Measurements from ENCODE around the gene PSMD3. TPM values are rescaled to one million over a fixed set of nuclear protein-coding genes. Genes with fewer than 3 reads are reported as not detected.

The PSMD3 gene
- total RNA-seq, 4 donors from 2014 or later = 72.2 to 121 (median 84.7) TPM

- TF ChIP-seq POLR2A (IDR thresholded peaks at IDR 0.05) (no peak), CTCF (IDR thresholded peaks at IDR 0.05) (peak; percentile 17 to 52 (median 49))
These were observed 58.4 kb downstream of the PSMD3 start for GRCh38 chr17:40038882-40039513.

GRCh38 chr17:40041196-40041595 lies 60.6 kb downstream of the PSMD3 start:
- Histone ChIP-seq H3K36me3 (peaks cover 0 to 34% (median 12%) of the 10 kb centered on the region in 3 donors), H3K4me1 (peaks cover 0 to 25% (median 4%) of the 10 kb centered on the region in 3 donors), H3K9me3 (no peaks in the 10 kb centered on the region), H3K27me3 (no peaks in the 10 kb centered on the region), H3K27ac (no peak overlapping the region), H3K4me3 (no peak overlapping the region)
- DNase-seq = no peak
- intact Hi-C loops (cut with DNase I) = no loop called here
- TF ChIP-seq CTCF (IDR thresholded peaks at IDR 0.05) (no peak), POLR2A (IDR thresholded peaks at IDR 0.05) (no peak)
- WGBS, 2 donors = 85 to 95% methylated on average over 2 of the region's 2 CpGs

More at GRCh38 chr17:40038882-40039513, 58.4 kb downstream of the PSMD3 start:
- Histone ChIP-seq H3K9me3 (no peaks in the 10 kb centered on the region), H3K4me3 (no peak overlapping the region), H3K27ac (peak overlapping the region in 3 of 4 donors; percentile 70 to 79 (median 78)), H3K36me3 (peaks cover 0 to 37% (median 7%) of the 10 kb centered on the region in 3 donors), H3K4me1 (peaks cover 0 to 41% (median 4%) of the 10 kb centered on the region in 3 donors), H3K27me3 (no peaks in the 10 kb centered on the region)
- no peak for DNase-seq
- intact Hi-C loops (cut with DNase I) = no loop called here
- 49 to 54% methylated on average over 7 to 11 of the region's 11 CpGs for WGBS, 2 donors

Small RNA genes within 50 kb of the gene (small RNA-seq; reads per million reads assigned to genes)
- gene SNORD124 = 1,301 to 3,545 (median 1,984) reads per million in 4 donors

Other genes starting within 250 kb of the PSMD3 start
- gene GRB7, start 242.9 kb upstream of the PSMD3 start, total RNA-seq = 10 to 100 TPM; 25.1 to 62.1 (median 55.9) TPM
- 1 to 10 TPM; 2.1 to 9.0 (median 3.8) TPM for gene IKZF3, start 116.5 kb upstream of the PSMD3 start, total RNA-seq
- not detected for gene ZPBP2, start 112.6 kb upstream of the PSMD3 start, total RNA-seq
- gene GSDMB, start 62.2 kb upstream of the PSMD3 start, total RNA-seq = 1 to 10 TPM in 3 of 4 donors, under 1 TPM in 1; 0.67 to 4.2 (median 1.4) TPM
- 10 to 100 TPM; 13.6 to 35.2 (median 31.2) TPM for gene ORMDL3, start 53.2 kb upstream of the PSMD3 start, total RNA-seq
- not detected for gene LRRC3C, start 53.1 kb upstream of the PSMD3 start, total RNA-seq
- 1 to 10 TPM; 1.1 to 3.0 (median 1.8) TPM for gene GSDMA, start 17.8 kb upstream of the PSMD3 start, total RNA-seq
- gene CSF3, start 34.6 kb downstream of the PSMD3 start, total RNA-seq = 1 to 10 TPM in 1 of 4 donors, not detected in 3; 4.0 TPM
- gene MED24, start 73.6 kb downstream of the PSMD3 start, total RNA-seq = 10 to 100 TPM; 44.2 to 56.1 (median 49.0) TPM
- gene THRA, start 82.2 kb downstream of the PSMD3 start, total RNA-seq = 10 to 100 TPM in 2 of 4 donors, 1 to 10 TPM in 2; 4.2 to 27.1 (median 13.4) TPM
- 10 to 100 TPM in 1 of 4 donors, 1 to 10 TPM in 3; 3.8 to 16.4 (median 5.4) TPM for gene NR1D1, start 119.8 kb downstream of the PSMD3 start, total RNA-seq
- 10 to 100 TPM; 41.5 to 59.9 (median 51.5) TPM for gene MSL1, start 141.2 kb downstream of the PSMD3 start, total RNA-seq
- 10 to 100 TPM; 23.7 to 62.6 (median 27.8) TPM for gene CASC3, start 159.7 kb downstream of the PSMD3 start, total RNA-seq
- gene RAPGEFL1, start 196.7 kb downstream of the PSMD3 start, total RNA-seq = 100 to 1,000 TPM in 3 of 4 donors, 10 to 100 TPM in 1; 70.1 to 182 (median 144) TPM
- 10 to 100 TPM in 3 of 4 donors, 1 to 10 TPM in 1; 9.8 to 13.8 (median 11.2) TPM for gene WIPF2, start 238.5 kb downstream of the PSMD3 start, total RNA-seq

Measured in esophagus squamous epithelium (tissue), 5 donors.